AG04449 (cell line): ENCODE data around the gene LYSET.
A peak's percentile ranks its signal among the peaks of the same experiment; 100 is the strongest.
"Not testable (repeated sequence)": the region's sequence is repeated elsewhere in the genome, so short reads cannot be mapped to it uniquely, and the experiment has no call there.

ENCODE experiments used
- CTCF ChIA-PET: fragments of 350-600 bp; formaldehyde crosslinking; extraction: SDS; loops from one replicate; lab custom pipeline; 2021; ENCODE audit warnings: antibody characterized with exemption; lab: Yijun Ruan, JAX
- POLR2A ChIA-PET: fragments of 400-600, 350-600 bp; formaldehyde crosslinking; extraction: SDS; loops from one replicate; lab custom pipeline; 2020; ENCODE audit warnings: antibody characterized with exemption, inconsistent platforms; lab: Yijun Ruan, JAX
- DNase-seq: peaks from one replicate; pipeline ENCODE4 v3.0.0-alpha.2; 2010; ENCODE audit warnings: low read depth, low spot score
- H3K4me3 ChIP-seq: 2 replicates; pipeline ENCODE4 v1.5.1; 2011; ENCODE audit warnings: low read depth, mild to moderate bottlenecking, control low read depth, low read length
- CTCF ChIP-seq: IDR thresholded peaks from one replicate; pipeline ENCODE4 v1.5.1; 2011; ENCODE audit warnings: mild to moderate bottlenecking, moderate library complexity, low read length, control low read depth, inconsistent platforms; ENCODE audit not compliant: insufficient read depth; ENCODE audit errors: missing control alignments

The LYSET gene

GRCh38 chr14:93156693-93157369 lies 28.3 kb upstream of the LYSET start:
- H3K4me3 ChIP-seq: no peak overlapping the region
- TF ChIP-seq CTCF: no peak
- POLR2A ChIA-PET: no interaction called here
- CTCF ChIA-PET: interaction anchor here (0.9 to 2.6 kb wide), 2 partner anchors 43 to 205 kb away, joined by 3 to 7 read pairs; no protein-coding TSS in a partner anchor
- DNase-seq: no peak

DNA sequence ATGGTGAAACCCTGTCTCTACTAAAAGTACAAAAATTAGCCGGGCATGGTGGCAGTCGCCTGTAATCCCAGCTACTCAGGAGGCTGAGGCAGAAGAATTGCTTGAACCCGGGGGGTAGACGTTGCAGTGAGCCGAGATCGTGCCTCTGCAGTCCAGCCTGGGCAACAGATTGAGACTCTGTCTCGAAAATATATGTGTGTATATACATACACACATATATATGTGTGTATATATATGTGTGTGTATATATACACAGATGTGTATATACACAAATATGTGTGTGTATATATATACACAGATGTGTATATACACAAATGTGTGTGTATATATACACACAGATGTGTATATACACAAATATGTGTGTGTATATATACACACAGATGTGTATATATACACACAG lies 26.8 kb upstream of the LYSET start:
- H3K4me3 ChIP-seq, DNase-seq, POLR2A ChIA-PET, CTCF ChIA-PET: not testable (repeated sequence)

DNA sequence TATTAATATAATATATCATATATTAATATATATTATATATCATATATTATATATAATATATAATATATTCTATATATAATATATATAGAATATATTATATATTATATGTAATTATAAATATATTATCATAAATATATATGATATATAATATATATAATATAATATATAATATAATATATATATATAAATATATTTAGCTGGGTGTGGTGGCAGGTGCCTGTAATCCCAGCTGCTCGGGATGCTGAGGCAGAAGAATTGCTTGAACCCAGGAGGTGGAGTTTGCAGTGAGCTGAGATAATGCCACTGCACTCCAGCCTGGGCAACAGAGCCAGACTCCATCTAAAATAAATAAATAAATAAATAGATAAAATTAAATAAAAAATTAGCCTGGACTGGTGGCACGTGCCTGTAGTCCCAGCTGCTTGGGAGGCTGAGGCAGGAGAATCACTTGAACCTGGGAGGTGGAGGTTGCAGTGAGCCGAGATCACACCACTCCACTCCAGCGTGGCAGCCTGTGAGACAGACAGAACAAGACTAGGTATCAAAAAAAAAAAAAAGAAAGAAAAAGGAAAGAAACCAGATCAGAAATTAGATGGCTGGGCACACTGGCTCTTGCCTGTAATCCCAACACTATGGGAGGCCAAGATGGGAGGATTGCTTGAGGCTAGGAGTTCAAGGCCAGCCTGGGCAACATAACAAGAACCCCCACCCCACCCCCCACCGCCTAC lies 25.3 kb upstream of the LYSET start:
- POLR2A ChIA-PET, DNase-seq, H3K4me3 ChIP-seq: not testable (repeated sequence)
- CTCF ChIA-PET: interaction anchor here (0.7 to 6.3 kb wide), 10 partner anchors 9 to 208 kb away, joined by 3 to 46 read pairs (median 4); partner anchors contain the start of genes LYSET and MOAP1

DNA sequence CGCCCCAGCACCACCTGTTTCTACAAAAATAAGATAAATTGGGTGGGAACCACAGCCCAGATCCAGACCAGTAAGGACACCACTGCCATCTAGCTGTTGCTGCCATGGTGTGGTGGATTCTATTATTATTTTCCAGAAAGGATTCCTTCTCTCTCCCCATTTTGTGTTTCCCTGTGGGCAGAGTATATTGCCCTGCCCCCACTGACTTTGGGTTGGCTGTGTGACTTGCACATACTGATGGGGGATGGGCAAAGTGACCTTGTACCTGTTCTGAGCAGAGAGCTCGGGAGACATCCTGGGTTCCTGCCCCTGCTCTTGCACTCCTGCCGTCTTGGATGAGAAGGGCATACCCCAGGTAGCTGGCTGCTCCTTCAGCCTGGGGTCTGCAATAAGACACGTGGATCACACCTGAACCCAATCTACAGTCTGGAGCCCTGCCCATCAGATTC lies 24.7 kb upstream of the LYSET start:
- DNase-seq: no peak
- CTCF ChIA-PET: interaction anchor here (0.7 to 6.3 kb wide), 16 partner anchors 8 to 247 kb away, joined by 3 to 46 read pairs (median 4); partner anchors contain the start of genes LYSET and MOAP1
- POLR2A ChIA-PET: no interaction called here
- no peak overlapping the region for H3K4me3 ChIP-seq
- TF ChIP-seq CTCF: peak; percentile 37

DNA sequence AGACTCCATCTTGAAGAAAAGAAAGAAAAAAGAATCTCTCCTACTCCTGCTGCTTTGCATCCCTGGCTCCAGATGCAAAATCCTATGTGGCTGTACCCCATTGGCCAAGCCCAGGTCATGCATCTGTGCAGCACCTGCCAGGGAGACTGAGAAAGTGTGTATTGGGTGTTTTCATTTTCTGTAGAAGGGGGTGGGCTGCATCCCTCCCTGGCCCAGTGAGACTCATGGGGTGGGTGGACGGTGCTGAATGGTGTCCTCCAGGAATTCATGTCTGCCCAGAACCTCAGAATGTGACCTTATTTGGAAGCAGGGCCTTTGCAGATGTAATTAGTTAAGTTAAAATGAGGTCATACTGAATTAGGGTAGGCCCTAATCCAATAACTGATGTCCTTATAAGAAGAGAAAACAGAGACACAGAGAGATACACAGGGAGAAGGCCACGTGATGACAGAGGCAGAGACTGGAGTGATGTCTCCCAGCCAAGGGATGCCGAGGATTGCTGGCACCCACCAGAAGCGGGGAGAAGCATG lies 23.6 kb upstream of the LYSET start:
- CTCF ChIA-PET: interaction anchor here (0.7 to 6.3 kb wide), 7 partner anchors 7 to 45 kb away, joined by 3 to 46 read pairs (median 4); partner anchors contain the start of genes LYSET and MOAP1
- H3K4me3 ChIP-seq: no peak overlapping the region
- POLR2A ChIA-PET: no interaction called here
- TF ChIP-seq CTCF: no peak
- DNase-seq: no peak

DNA sequence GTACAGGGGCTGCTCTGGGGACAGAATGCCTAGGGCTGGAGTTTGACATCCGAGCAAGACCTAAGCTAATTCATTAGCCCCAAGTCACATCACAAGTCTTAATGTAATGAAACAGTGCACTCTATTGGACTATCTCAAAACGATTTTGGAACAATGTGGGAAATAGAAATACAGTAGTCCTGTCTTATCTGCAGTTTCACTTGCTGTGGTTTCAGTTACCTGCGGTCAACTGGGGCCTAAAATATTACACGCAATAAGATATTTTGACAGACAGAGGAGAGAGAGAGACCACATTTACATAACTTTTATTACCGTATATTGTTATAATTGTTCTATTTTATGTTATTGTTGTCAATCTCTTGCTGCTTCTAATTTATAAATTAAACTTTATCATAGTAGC lies 21.6 kb upstream of the LYSET start:
- ChIA-PET CTCF (interaction anchor here (0.9 to 6.3 kb wide), 3 partner anchors 13 to 212 kb away, joined by 3 to 46 read pairs (median 5); no protein-coding TSS in a partner anchor), POLR2A (no interaction called here)
- no peak for TF ChIP-seq CTCF
- no peak overlapping the region for H3K4me3 ChIP-seq
- no peak for DNase-seq

DNA sequence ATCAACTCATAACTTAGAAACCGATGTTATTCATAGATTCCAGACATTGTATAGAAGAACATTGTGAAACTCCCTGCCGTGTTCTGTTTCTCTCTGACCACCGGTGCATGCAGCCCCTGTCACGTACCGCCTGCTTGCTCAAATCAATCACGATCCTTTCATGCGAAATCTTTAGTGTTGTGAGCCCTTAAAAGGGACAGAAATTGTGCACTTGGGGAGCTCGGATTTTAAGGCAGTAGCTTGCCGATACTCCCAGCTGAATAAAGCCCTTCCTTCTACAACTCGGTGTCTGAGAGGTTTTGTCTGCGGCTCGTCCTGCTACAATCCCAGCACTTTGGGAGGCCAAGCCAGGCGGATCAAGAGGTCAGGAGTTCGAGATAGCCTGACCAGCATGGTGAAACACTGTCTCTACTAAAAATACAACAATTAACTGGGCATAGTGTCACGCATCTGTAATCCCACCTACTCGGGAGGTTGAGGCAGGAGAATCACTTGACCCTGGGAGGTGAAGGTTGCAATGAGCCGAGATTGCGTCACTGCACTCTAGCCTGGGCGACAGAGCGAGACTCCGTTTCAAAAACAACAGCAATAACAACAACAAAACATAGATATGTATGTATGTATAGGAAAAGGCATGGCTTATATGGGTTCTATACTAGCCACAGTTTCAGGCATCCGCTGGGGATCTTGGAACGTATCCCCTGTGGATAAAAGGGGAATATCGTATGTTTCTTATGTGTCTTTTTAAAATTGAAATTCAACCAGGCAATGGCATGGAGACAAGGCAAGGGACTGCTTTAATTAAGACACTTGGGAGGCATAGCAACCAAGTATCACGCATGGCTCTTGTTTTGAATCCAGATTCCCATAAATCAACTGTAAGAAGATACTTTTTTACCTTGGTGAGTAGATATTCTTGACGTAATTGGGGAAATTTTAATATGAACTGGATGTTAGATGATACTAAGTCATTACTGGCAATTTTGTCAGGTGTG lies 19.5 kb upstream of the LYSET start:
- CTCF ChIA-PET: interaction anchor here (2.1 to 6.3 kb wide), 3 partner anchors 11 to 52 kb away, joined by 8 to 46 read pairs (median 22); no protein-coding TSS in a partner anchor
- DNase-seq, H3K4me3 ChIP-seq, POLR2A ChIA-PET: not testable (repeated sequence)

DNA sequence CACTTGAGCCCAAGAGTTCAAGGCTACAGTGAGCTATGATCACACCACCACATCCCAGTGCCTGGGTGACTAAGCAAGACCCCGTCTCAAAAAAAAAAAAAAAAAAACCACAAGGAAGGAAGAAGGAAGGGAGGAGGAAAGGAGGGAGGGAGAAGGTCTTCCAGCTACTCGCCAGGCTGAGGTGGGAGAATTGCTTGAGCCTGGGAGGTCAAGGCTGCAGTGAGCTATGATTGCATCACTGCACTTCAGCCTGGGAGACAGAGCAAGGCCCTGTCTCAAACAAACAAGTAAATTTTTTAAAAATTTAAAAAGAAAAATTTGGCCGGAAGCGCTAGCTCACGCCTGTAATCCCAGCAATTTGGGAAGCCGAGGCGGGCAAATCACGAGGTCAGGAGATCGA lies 16.5 kb upstream of the LYSET start:
- H3K4me3 ChIP-seq, POLR2A ChIA-PET, DNase-seq: not testable (repeated sequence)
- CTCF ChIA-PET: interaction anchor here (0.8 to 2.5 kb wide), 5 partner anchors 8 to 55 kb away, joined by 3 to 22 read pairs (median 6); partner anchors contain the start of gene MOAP1

GRCh38 chr14:93169619-93170018 lies 15.5 kb upstream of the LYSET start:
- ChIA-PET CTCF (interaction anchor here (0.8 to 1.7 kb wide), 4 partner anchors 9 to 56 kb away, joined by 3 to 10 read pairs (median 4); partner anchors contain the start of gene MOAP1), POLR2A (interaction anchor here (0.6 kb wide), 1 partner anchor 13 kb away, joined by 3 read pairs; no protein-coding TSS in a partner anchor)
- not testable (repeated sequence) for H3K4me3 ChIP-seq, DNase-seq

- CTCF ChIA-PET: interaction anchor here (1.6 to 1.7 kb wide), 2 partner anchors 8 to 37 kb away, joined by 3 to 10 read pairs; no protein-coding TSS in a partner anchor
- DNase-seq, POLR2A ChIA-PET, H3K4me3 ChIP-seq: not testable (repeated sequence)
These were observed 15.0 kb upstream of the LYSET start for GRCh38 chr14:93170141-93170540.
